GM23248 (cell line): ENCODE data around the gene DHRS3. TPM values are rescaled to one million over a fixed set of nuclear protein-coding genes. Genes with fewer than 3 reads are reported as not detected.

Experiments used
- DNase-seq: peaks from one replicate; pipeline ENCODE4 v3.0.0-alpha.2; 2015
- H2AFZ ChIP-seq: fragments of 200-600 bp; sonication (generic); 2 replicates; pipeline ENCODE4 v1.6.1; 2016; ENCODE audit warnings: antibody characterized with exemption
- H3F3A ChIP-seq: fragments of 200-600 bp; sonication (generic); 2 replicates; pipeline ENCODE4 v1.6.1; 2016; ENCODE audit warnings: mild to moderate bottlenecking, antibody characterized with exemption, mixed run types; ENCODE audit not compliant: insufficient read depth
- H3K27ac ChIP-seq: fragments of 200-600 bp; sonication (generic); 2 replicates; pipeline ENCODE4 v1.5.1; 2016; ENCODE audit warnings: mild to moderate bottlenecking
- H3K27me3 ChIP-seq: fragments of 200-600 bp; sonication (generic); replicated peaks from 2 replicates; pipeline ENCODE4 v1.6.1; 2016; ENCODE audit warnings: mild to moderate bottlenecking; ENCODE audit not compliant: insufficient read depth
- H3K36me3 ChIP-seq: fragments of 200-600 bp; sonication (generic); 2 replicates; pipeline ENCODE4 v1.6.1; 2016; ENCODE audit warnings: low read depth, mild to moderate bottlenecking
- H3K4me1 ChIP-seq: fragments of 200-600 bp; sonication (generic); 2 replicates; pipeline ENCODE4 v1.6.1; 2016; ENCODE audit warnings: mild to moderate bottlenecking; ENCODE audit not compliant: insufficient read depth
- H3K4me2 ChIP-seq: fragments of 200-600 bp; sonication (generic); one replicate; pipeline ENCODE4 v1.6.1; 2016; ENCODE audit warnings: mild to moderate bottlenecking; ENCODE audit not compliant: unreplicated experiment
- H3K4me3 ChIP-seq: fragments of 200-600 bp; sonication (generic); 2 replicates; pipeline ENCODE4 v1.5.1; 2016; ENCODE audit warnings: mild to moderate bottlenecking
- H3K79me2 ChIP-seq: fragments of 200-600 bp; sonication (generic); 2 replicates; pipeline ENCODE4 v1.6.1; 2016; ENCODE audit warnings: mild to moderate bottlenecking; ENCODE audit not compliant: insufficient read depth
- H3K9ac ChIP-seq: fragments of 200-600 bp; sonication (generic); 2 replicates; pipeline ENCODE4 v1.6.1; 2016; ENCODE audit warnings: mild to moderate bottlenecking
- H3K9me2 ChIP-seq: fragments of 200-600 bp; sonication (generic); 2 replicates; pipeline ENCODE4 v1.6.1; 2016; ENCODE audit warnings: mixed run types, mild to moderate bottlenecking, moderate library complexity; ENCODE audit not compliant: insufficient read depth
- H3K9me3 ChIP-seq: fragments of 200-600 bp; sonication (generic); one replicate; pipeline ENCODE4 v1.6.1; 2017; ENCODE audit warnings: low read depth
- H4K20me1 ChIP-seq: fragments of 200-600 bp; sonication (generic); 2 replicates; pipeline ENCODE4 v1.6.0; 2016; ENCODE audit not compliant: insufficient read depth
- EZH2 ChIP-seq: fragments of 200-600 bp; sonication (generic); IDR thresholded peaks from 2 replicates; pipeline ENCODE4 v1.6.1; 2018; ENCODE audit warnings: antibody characterized with exemption, mild to moderate bottlenecking; ENCODE audit not compliant: insufficient read depth, poor library complexity, severe bottlenecking
- EZH2phosphoT487 ChIP-seq: fragments of 200-600 bp; sonication (generic); IDR thresholded peaks from 2 replicates; pipeline ENCODE4 v1.6.1; 2018; ENCODE audit warnings: antibody characterized with exemption, moderate library complexity, mild to moderate bottlenecking, low read depth; ENCODE audit not compliant: insufficient read depth
- WGBS, 2 experiments: methylation state at CpG; one replicate each; pipeline ENCODE4 v1.1.6; 2015 to 2017; ENCODE audit warnings: low lambda C conversion rate in 2 of 2, low coverage in 1 of 2; ENCODE audit errors: missing lambda C conversion rate in 2 of 2; 5-methylcytosine and 5-hydroxymethylcytosine counted together
- in situ Hi-C: fragments of 300-500 bp; cut with MboI; formaldehyde crosslinking; loops from 2 replicates; pipeline ENCODE4 v1.15.0; 2020
- polyA plus RNA-seq: library from polyadenylated mRNA; unstranded; fragments of >200 nt; fragmentation: Nextera tagmentation; extraction: Ambion mirVana; gene quantifications from 2 replicates; pipeline ENCODE4 v1.2.1, GENCODE V29; 2016
- total RNA-seq: library from RNA; depleted of rRNA; stranded (reverse); fragments of >200 nt; shearing (Covaris generic); gene quantifications from 2 replicates; pipeline ENCODE4 v1.2.3, GENCODE V29; 2014

The DHRS3 gene
- total and polyA plus RNA-seq, 2 experiments from 2014 or later: 55.2 to 120 TPM

DNA sequence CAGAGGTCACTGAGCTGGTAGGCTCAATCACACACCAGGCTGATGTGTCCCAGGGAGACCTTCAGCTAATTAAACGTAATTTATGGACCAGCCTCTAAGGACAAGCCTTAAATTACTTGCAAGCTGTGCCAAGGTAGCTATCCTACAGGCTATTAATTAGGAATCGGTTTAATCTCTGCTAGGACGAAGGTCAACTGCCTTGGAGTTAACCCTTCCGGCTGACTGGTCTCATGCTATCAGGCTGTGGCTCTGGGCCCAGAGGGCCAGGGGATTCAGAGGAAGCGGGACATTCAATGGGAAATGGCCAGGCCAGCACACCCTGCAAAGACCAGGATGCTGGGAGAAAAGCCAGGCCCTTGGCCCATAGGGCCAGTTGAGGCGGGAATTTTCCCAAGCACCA lies 19.0 kb downstream of the DHRS3 start:
- Histone ChIP-seq H3K4me2 (no peak overlapping the region), H3K36me3 (no peaks in the 10 kb centered on the region), H3F3A (peaks cover 11% of the 10 kb centered on the region; the same call in 1 of the 2 replicates), H3K4me1 (peaks cover 34% of the 10 kb centered on the region), H3K9ac (no peak overlapping the region), H3K4me3 (no peak overlapping the region), H3K27ac (no peak overlapping the region), H3K9me2 (no peaks in the 10 kb centered on the region), H3K27me3 (no peaks in the 10 kb centered on the region), H3K9me3 (no peaks in the 10 kb centered on the region), H3K79me2 (0 out of 2 replicates have a peak, but pooled peaks cover 11% of the 10 kb centered on the region), H2AFZ (no peak overlapping the region), H4K20me1 (no peaks in the 10 kb centered on the region)
- TF ChIP-seq EZH2 (no peak), EZH2phosphoT487 (no peak)
- in situ Hi-C loops: no loop called here
- DNase-seq: no peak
- 94 to 95% methylated on average over 6 of the region's 6 CpGs for WGBS, 2 experiments

DNA sequence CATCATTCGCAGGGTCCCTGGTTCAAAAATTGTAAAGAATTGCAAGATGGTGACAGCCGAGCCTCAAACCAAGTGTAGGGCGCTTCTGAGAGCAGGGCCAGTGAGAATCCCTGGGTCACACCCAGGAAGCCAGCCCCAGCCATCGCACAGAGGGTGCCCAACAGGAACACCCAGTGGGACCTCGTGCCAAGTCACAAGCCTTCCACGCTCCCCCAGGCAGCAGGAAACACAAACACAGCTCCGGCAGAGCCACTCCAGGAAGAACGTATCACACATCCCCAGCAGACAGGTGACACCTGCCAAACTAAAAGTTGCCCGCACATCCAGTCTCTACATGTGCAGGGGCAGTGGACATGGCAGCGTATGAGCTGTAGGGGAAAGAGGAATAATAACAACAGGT lies 20.2 kb downstream of the DHRS3 start:
- DNase-seq: no peak

DNA sequence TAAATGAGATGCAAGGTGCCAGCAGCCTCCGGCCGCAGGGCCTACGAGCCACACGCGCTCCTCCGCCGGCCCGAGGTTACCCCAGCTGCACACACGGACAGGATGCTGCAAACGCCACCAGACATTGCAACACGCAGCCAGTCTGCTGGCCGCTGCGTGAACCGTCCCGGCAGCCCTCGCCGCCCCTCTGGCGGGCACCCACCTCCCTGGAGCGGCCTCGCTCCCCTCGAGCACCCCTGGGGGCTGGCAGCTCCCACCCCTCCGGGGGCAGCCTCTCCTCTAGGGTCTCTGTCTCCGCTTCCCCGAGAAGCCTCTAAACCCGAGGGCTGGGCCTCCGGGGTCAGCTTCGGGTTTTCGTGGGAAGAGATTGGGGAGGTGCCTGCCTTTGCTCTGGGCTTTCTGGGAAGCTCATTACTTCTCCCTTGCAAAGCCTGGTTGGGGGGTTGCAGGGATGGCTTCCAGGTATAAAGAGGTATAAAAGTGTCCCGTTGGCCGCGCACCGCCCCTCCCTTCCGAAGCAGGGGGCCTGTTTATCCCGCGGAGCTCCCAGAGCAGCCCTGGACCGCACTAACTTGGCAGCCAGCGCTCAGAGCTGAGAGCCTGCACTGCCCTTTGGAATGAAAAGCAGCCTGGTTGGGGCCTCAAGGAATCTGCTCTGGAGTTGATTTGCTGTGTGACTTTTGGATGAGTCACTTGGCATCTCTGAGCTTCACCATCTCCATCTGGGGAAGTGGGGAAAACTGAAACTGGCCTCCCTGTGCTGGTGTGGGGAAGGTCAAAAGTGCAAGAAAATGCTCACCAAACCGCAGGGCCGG lies 21.8 kb downstream of the DHRS3 start:
- Histone ChIP-seq H3K4me1 (peaks cover 30% of the 10 kb centered on the region), H3F3A (peaks cover 12% of the 10 kb centered on the region; the same call in 1 of the 2 replicates), H3K4me3 (peak overlapping the region; percentile 67), H3K9ac (peak overlapping the region; percentile 93), H3K9me3 (no peaks in the 10 kb centered on the region), H3K4me2 (peak overlapping the region; percentile 73), H3K27me3 (no peaks in the 10 kb centered on the region), H2AFZ (0 out of 2 replicates have a peak overlapping the region, but pooled peaks have one; percentile 40), H3K36me3 (no peaks in the 10 kb centered on the region), H4K20me1 (no peaks in the 10 kb centered on the region), H3K9me2 (no peaks in the 10 kb centered on the region), H3K27ac (peak overlapping the region; percentile 99), H3K79me2 (0 out of 2 replicates have a peak, but pooled peaks cover 11% of the 10 kb centered on the region)
- peak; percentile 99 for DNase-seq
- 0 to 1% methylated on average over 39 of the region's 39 CpGs for WGBS, 2 experiments
- in situ Hi-C loops: no loop called here
- TF ChIP-seq EZH2phosphoT487: no peak
- no peak for TF ChIP-seq EZH2

More for the DNA sequence above, 20.2 kb downstream of the DHRS3 start:
- in situ Hi-C loops: no loop called here
- Histone ChIP-seq H3K4me2 (no peak overlapping the region), H3K4me3 (no peak overlapping the region), H3K9ac (no peak overlapping the region), H3F3A (peaks cover 12% of the 10 kb centered on the region; the same call in 1 of the 2 replicates), H4K20me1 (no peaks in the 10 kb centered on the region), H3K4me1 (peaks cover 32% of the 10 kb centered on the region), H2AFZ (no peak overlapping the region), H3K27ac (no peak overlapping the region), H3K9me3 (no peaks in the 10 kb centered on the region), H3K79me2 (0 out of 2 replicates have a peak, but pooled peaks cover 11% of the 10 kb centered on the region), H3K9me2 (no peaks in the 10 kb centered on the region), H3K27me3 (no peaks in the 10 kb centered on the region), H3K36me3 (no peaks in the 10 kb centered on the region)
- 78 to 83% methylated on average over 9 to 10 of the region's 10 CpGs for WGBS, 2 experiments
- TF ChIP-seq EZH2: no peak
- TF ChIP-seq EZH2phosphoT487: no peak

DNA sequence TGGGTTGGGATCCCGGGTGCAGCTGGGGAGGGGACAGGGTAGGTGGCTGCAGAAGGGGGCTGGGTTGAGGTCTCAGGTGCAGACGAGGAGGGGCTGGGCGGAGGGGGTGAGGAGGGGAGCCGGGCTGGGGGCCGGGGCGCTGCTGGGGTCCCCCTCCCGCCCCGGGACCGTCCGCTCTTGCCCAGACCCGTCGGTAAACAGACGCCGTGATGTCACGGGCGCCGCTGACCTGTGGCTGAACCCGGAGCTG lies 22.3 kb downstream of the DHRS3 start:
- Histone ChIP-seq H3K4me3 (peak overlapping the region; percentile 67), H3F3A (peaks cover 16% of the 10 kb centered on the region; the same call in 1 of the 2 replicates), H2AFZ (no peak overlapping the region), H3K27ac (peak overlapping the region; percentile 99), H3K9ac (peak overlapping the region; percentile 93), H3K9me2 (no peaks in the 10 kb centered on the region), H4K20me1 (no peaks in the 10 kb centered on the region), H3K4me1 (peaks cover 35% of the 10 kb centered on the region), H3K4me2 (peak overlapping the region; percentile 73), H3K9me3 (no peaks in the 10 kb centered on the region), H3K79me2 (0 out of 2 replicates have a peak, but pooled peaks cover 11% of the 10 kb centered on the region), H3K27me3 (no peaks in the 10 kb centered on the region), H3K36me3 (no peaks in the 10 kb centered on the region)
- DNase-seq: no peak
- no peak for TF ChIP-seq EZH2phosphoT487
- in situ Hi-C loops: no loop called here
- 0 to 2% methylated on average over 3 to 17 of the region's 18 CpGs for WGBS, 2 experiments
